Uterus (tissue), 2 donors: ENCODE results near the gene IQSEC1.

Experiments used
- CTCF ChIP-seq, 4 experiments: fragments of 200-600 bp in 2 of 4; fragments of 450-650 bp in 2 of 4; sonication (generic) in 2 of 4; IDR thresholded peaks; one replicate each; pipeline ENCODE4 v1.5.1; 2016 to 2019; ENCODE audit warnings: antibody characterized with exemption in 4 of 4, mild to moderate bottlenecking in 2 of 4, moderate library complexity in 1 of 4
- POLR2A ChIP-seq, 2 donors: fragments of 450-650 bp; IDR thresholded peaks; one replicate each; pipeline ENCODE4 v1.6.1; 2016; ENCODE audit warnings: antibody characterized with exemption in 2 of 2, mild to moderate bottlenecking in 1 of 2, moderate library complexity in 1 of 2

- no peak for TF ChIP-seq CTCF (IDR thresholded peaks at IDR 0.05)
- no peak for TF ChIP-seq POLR2A (IDR thresholded peaks at IDR 0.05)
Measured at GRCh38 chr3:13080591-13080990, 7.4 kb upstream of the IQSEC1 start.
